Measurements from ENCODE around the gene GXYLT1.

- TF ChIP-seq CTCF (IDR thresholded peaks at IDR 0.05) (no peak), POLR2A (IDR thresholded peaks at IDR 0.05) (no peak), POLR2AphosphoS5 (IDR thresholded peaks at IDR 0.05) (no peak), EP300 (IDR thresholded peaks at IDR 0.05; ENCODE audit: low read depth) (no peak)
These were observed 47.6 kb upstream of the GXYLT1 start for GRCh38 chr12:42192258-42192657.
